DND-41 (cell line): ENCODE measurements around the gene PTGES3.

ENCODE experiments used
- ATAC-seq: fragments of 200-7000 bp; cut with Tn5 transposase; 3 replicates; pipeline ENCODE4 v1.9.1; 2021; ENCODE audit warnings: low read depth; ENCODE audit not compliant: insufficient read depth
- DNase-seq: peaks from one replicate; pipeline ENCODE4 v3.0.0-alpha.2; 2020
- H2AFZ ChIP-seq: 2 replicates; pipeline ENCODE4 v1.6.0; 2012; ENCODE audit warnings: low read depth, low read length
- H3K27ac ChIP-seq: 2 replicates; pipeline ENCODE4 v1.5.1; 2012; ENCODE audit warnings: low read length, inconsistent platforms
- H3K27me3 ChIP-seq: fragments of 200-600 bp; sonication (generic); 2 replicates; pipeline ENCODE4 v1.6.0; 2012; ENCODE audit warnings: low read length, mild to moderate bottlenecking, inconsistent platforms; ENCODE audit not compliant: insufficient read depth, poor library complexity
- H3K36me3 ChIP-seq: 2 replicates; pipeline ENCODE4 v1.5.1; 2012; ENCODE audit warnings: low read length, inconsistent platforms; ENCODE audit not compliant: insufficient read depth
- H3K4me1 ChIP-seq: 2 replicates; pipeline ENCODE4 v1.5.1; 2012; ENCODE audit warnings: mild to moderate bottlenecking, low read length; ENCODE audit not compliant: insufficient read depth
- H3K4me2 ChIP-seq: 2 replicates; pipeline ENCODE4 v1.6.0; 2012; ENCODE audit warnings: mild to moderate bottlenecking, moderate library complexity, low read length, inconsistent platforms; ENCODE audit not compliant: insufficient read depth
- H3K4me3 ChIP-seq, 2 experiments: fragments of 200-600 bp in 1 of 2; shearing (Covaris generic) in 1 of 2; 2 replicates each; pipeline ENCODE4 v1.5.1; 2012 to 2016; ENCODE audit warnings: inconsistent platforms in 2 of 2, low read length in 2 of 2, mild to moderate bottlenecking in 2 of 2, low read depth in 1 of 2, moderate library complexity in 1 of 2
- H3K79me2 ChIP-seq: 2 replicates; pipeline ENCODE4 v1.6.0; 2012; ENCODE audit warnings: low read length, inconsistent platforms; ENCODE audit not compliant: insufficient read depth
- H3K9ac ChIP-seq: 2 replicates; pipeline ENCODE4 v1.6.0; 2012; ENCODE audit warnings: low read depth, mild to moderate bottlenecking, inconsistent platforms, low read length, moderate library complexity
- H3K9me3 ChIP-seq: 2 replicates; pipeline ENCODE4 v1.5.1; 2012; ENCODE audit warnings: low read length, moderate library complexity, mild to moderate bottlenecking, inconsistent platforms; ENCODE audit not compliant: insufficient read depth, severe bottlenecking
- H4K20me1 ChIP-seq: 2 replicates; pipeline ENCODE4 v1.6.0; 2012; ENCODE audit warnings: low read length; ENCODE audit not compliant: insufficient read depth
- EZH2 ChIP-seq: IDR thresholded peaks from 3 replicates; pipeline ENCODE4 v1.6.1; 2012; ENCODE audit warnings: borderline replicate concordance, low read depth, mild to moderate bottlenecking, moderate library complexity, low read length, inconsistent platforms; ENCODE audit not compliant: severe bottlenecking
- TF ChIP-seq, protein P1 (sequence below): IDR thresholded peaks from 2 replicates; pipeline ENCODE4 v1.5.1; 2012; ENCODE audit warnings: borderline replicate concordance, low read length, moderate library complexity, mild to moderate bottlenecking; ENCODE audit not compliant: poor library complexity, severe bottlenecking; ENCODE audit errors: extremely low read depth

The PTGES3 gene

DNA sequence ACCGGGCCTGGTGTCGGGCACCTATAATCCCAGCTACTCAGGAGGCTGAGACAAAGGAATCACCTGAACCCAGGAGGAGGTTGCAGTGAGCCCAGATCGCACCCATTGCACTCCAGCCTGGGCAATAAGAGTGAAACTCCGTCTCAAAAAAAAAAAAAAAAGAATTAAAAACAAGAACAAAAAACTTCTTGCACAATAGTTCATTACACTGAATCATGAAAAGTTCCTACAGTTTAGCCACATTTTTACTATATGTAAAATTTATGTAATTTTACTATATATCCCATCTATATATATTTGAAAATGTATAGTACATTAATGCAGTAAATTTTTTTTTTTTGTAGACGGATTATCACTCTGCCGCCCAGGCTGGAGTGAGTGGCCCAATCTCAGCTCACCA is 46.9 kb downstream of the PTGES3 start:
- DNase-seq (no peak), ATAC-seq (no peak)
- Histone ChIP-seq H3K9me3 (no peaks in the 10 kb centered on the region), H3K4me3 (no peak overlapping the region), H3K27ac (no peak overlapping the region), H3K36me3 (peaks cover 80% of the 10 kb centered on the region), H3K4me2 (no peak overlapping the region), H3K27me3 (no peaks in the 10 kb centered on the region), H2AFZ (no peak overlapping the region), H3K9ac (no peak overlapping the region), H3K79me2 (peaks cover 47% of the 10 kb centered on the region), H3K4me1 (peaks cover 41% of the 10 kb centered on the region), H4K20me1 (peaks cover 37% of the 10 kb centered on the region)
- TF ChIP-seq EZH2: no peak
- TF ChIP-seq, protein P1, sequence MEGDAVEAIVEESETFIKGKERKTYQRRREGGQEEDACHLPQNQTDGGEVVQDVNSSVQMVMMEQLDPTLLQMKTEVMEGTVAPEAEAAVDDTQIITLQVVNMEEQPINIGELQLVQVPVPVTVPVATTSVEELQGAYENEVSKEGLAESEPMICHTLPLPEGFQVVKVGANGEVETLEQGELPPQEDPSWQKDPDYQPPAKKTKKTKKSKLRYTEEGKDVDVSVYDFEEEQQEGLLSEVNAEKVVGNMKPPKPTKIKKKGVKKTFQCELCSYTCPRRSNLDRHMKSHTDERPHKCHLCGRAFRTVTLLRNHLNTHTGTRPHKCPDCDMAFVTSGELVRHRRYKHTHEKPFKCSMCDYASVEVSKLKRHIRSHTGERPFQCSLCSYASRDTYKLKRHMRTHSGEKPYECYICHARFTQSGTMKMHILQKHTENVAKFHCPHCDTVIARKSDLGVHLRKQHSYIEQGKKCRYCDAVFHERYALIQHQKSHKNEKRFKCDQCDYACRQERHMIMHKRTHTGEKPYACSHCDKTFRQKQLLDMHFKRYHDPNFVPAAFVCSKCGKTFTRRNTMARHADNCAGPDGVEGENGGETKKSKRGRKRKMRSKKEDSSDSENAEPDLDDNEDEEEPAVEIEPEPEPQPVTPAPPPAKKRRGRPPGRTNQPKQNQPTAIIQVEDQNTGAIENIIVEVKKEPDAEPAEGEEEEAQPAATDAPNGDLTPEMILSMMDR: no peak

DNA sequence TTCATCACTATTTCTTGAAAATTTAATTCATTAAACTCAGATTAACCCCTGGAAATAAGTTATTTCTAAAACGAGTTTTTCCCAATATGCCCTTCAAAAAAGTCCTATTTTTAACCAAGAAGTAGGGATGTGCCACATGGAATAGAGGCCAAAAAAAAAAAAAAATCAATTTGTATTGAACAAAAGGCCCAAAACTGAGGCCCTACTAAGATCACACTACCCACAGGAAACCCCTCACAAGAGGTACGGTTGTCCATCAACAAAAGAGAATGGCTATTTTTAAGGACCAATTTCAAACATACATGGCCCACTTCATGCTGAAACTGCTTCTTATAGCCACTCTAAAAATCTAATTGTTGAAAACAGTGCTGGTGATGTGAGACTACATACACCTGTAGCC is 50.5 kb downstream of the PTGES3 start:
- ATAC-seq (no peak), DNase-seq (no peak)
- H3K9ac ChIP-seq: no peak overlapping the region
- H2AFZ ChIP-seq: no peak overlapping the region
- no peak overlapping the region for H3K4me2 ChIP-seq
- H3K36me3 ChIP-seq: peaks cover 49% of the 10 kb centered on the region
- no peaks in the 10 kb centered on the region for H3K9me3 ChIP-seq
- H3K79me2 ChIP-seq: peaks cover 44% of the 10 kb centered on the region
- H3K27me3 ChIP-seq: no peaks in the 10 kb centered on the region
- no peak overlapping the region; the same call in none of the 2 replicates for H3K27ac ChIP-seq
- H3K4me3 ChIP-seq: no peak overlapping the region
- peaks cover 55% of the 10 kb centered on the region for H3K4me1 ChIP-seq
- TF ChIP-seq, protein P1: no peak
- TF ChIP-seq EZH2: no peak
- peaks cover 13% of the 10 kb centered on the region for H4K20me1 ChIP-seq

DNA sequence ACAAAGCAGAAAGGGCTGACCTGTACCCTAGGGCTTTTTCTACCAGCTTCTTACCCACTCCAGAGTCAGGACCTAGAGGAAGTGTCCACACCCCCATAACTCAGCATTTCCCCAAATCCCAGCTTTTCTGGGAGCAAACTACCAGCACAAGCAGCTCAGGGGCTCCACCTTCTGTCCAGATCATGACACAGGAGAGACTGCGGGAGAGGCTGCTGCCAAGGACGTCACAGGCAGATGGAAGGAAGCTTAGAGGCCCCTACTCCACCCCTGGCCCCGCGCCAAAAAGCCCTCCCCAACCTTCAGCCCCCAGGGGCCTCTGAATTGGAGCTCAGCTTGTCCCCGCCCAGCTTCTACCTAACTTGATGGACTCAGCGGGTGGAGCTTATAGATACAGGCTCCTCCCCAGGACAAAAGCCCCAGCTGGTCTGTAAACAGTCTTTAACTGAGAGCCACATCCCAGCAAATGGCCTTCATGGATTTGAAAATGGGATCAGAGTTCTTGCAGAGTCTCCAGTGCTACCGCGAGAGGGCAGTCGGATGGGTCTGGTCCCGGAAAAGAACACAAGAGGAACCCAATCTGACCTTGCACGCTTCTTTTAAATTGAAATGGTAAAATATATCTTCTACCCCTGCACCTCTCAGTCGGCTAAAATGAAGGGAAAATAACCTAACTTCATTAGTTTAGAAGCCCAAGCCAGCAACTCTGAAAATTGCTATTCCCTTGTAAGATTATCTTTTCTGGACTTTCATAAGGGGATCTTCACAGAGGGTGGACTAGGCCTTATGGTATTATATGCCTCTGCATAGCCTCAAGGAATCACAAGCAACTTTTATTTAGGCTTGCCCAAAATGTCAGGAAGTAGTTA is 51.2 kb downstream of the PTGES3 start:
- peak overlapping the region; percentile 60 for H2AFZ ChIP-seq

More for the DNA sequence above, 51.2 kb downstream of the PTGES3 start:
- peak overlapping the region; percentile 72 for H3K4me2 ChIP-seq
- peaks cover 41% of the 10 kb centered on the region for H3K36me3 ChIP-seq
- H3K9ac ChIP-seq: peak overlapping the region; percentile 61
- peak overlapping the region in 1 of 2 experiments; percentile 83; a peak in 3 of 4 replicates for H3K4me3 ChIP-seq
- TF ChIP-seq EZH2: no peak
- TF ChIP-seq, protein P1: peak; percentile 90
- DNase-seq: peak; percentile 98
- H3K79me2 ChIP-seq: peaks cover 41% of the 10 kb centered on the region
- H4K20me1 ChIP-seq: peaks cover 6% of the 10 kb centered on the region; the same call in 1 of the 2 replicates
- peak overlapping the region; percentile 68 for H3K27ac ChIP-seq
- no peaks in the 10 kb centered on the region for H3K9me3 ChIP-seq
- peak; percentile 76 for ATAC-seq
- no peaks in the 10 kb centered on the region for H3K27me3 ChIP-seq
- peaks cover 52% of the 10 kb centered on the region for H3K4me1 ChIP-seq
